ENCODE measurements around the gene ABLIM2. TPM values are rescaled to one million over a fixed set of nuclear protein-coding genes. Genes with fewer than 3 reads are reported as not detected.

ABLIM2 gene
- total RNA-seq, 4 donors from 2014 or later, result 5.9 to 20.0 (median 8.6) TPM

- TF ChIP-seq, protein P1, sequence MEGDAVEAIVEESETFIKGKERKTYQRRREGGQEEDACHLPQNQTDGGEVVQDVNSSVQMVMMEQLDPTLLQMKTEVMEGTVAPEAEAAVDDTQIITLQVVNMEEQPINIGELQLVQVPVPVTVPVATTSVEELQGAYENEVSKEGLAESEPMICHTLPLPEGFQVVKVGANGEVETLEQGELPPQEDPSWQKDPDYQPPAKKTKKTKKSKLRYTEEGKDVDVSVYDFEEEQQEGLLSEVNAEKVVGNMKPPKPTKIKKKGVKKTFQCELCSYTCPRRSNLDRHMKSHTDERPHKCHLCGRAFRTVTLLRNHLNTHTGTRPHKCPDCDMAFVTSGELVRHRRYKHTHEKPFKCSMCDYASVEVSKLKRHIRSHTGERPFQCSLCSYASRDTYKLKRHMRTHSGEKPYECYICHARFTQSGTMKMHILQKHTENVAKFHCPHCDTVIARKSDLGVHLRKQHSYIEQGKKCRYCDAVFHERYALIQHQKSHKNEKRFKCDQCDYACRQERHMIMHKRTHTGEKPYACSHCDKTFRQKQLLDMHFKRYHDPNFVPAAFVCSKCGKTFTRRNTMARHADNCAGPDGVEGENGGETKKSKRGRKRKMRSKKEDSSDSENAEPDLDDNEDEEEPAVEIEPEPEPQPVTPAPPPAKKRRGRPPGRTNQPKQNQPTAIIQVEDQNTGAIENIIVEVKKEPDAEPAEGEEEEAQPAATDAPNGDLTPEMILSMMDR (IDR thresholded peaks at IDR 0.05; ENCODE audit: low read depth), result no peak
Observed at GRCh38 chr4:8148785-8149435, 9.7 kb downstream of the ABLIM2 start.

- TF ChIP-seq, protein P1 (IDR thresholded peaks at IDR 0.05; ENCODE audit: low read depth), result no peak
Observed at GRCh38 chr4:8148159-8148558, 10.5 kb downstream of the ABLIM2 start.

DNA sequence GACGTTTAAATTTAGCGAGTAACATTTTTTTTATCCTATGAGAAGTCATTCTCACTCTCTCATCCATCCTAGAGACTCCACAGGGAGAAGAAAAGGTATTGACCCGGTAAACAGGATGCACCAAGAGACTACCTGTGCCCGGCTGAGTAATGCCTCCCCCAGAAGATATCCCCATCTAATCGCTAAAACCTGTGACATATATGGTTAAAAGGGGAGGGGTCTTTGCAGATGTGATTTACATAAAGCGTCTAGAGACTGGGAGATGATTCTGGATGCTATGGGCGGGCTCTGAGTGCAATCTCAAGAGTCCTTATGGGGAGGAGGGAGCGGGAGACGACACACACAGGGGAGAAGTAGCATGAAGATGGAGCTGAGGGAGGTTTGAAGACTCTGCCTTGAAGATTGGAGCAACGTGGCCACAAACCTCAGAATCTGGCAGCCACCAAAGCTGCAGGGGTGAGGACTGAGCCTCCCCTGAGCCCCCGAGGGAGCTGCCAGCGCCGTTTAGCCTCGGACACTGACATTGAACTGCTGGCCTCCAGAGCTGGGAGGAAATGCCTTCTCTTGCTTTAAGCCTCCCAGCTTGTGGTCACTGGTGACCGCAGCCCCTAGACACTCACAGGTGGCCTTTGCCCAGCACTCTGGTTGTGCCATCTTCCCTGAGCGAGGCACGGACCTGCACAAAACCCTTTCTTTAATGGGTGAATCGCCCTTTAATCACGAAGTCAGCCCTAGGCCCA lies 11.2 kb downstream of the ABLIM2 start:
- TF ChIP-seq, protein P1 (IDR thresholded peaks at IDR 0.05; ENCODE audit: low read depth), result no peak

- TF ChIP-seq, protein P1 (IDR thresholded peaks at IDR 0.05; ENCODE audit: low read depth), result no peak
Observed at GRCh38 chr4:8146157-8146556, 12.5 kb downstream of the ABLIM2 start.

DNA sequence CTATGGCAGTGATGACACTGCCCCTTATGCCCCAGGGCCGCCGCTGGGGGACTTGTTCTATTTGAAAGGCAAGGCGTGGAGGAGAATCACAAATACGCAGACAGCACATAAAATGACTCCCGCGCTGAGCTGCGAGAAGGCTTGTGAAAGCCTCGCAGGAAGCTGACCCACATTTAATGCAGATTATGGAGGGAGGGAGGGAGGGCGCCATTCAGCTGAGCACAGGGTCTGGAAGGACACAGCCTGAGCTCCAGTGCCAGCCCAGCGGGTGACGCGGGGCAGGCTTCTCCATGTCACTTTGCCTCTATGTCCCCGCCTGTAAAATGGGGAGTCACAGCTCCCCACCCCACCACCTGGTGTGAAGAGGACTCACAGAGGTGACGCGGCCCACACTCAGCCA lies 14.3 kb downstream of the ABLIM2 start:
- TF ChIP-seq, protein P1 (IDR thresholded peaks at IDR 0.05; ENCODE audit: low read depth), result no peak

DNA sequence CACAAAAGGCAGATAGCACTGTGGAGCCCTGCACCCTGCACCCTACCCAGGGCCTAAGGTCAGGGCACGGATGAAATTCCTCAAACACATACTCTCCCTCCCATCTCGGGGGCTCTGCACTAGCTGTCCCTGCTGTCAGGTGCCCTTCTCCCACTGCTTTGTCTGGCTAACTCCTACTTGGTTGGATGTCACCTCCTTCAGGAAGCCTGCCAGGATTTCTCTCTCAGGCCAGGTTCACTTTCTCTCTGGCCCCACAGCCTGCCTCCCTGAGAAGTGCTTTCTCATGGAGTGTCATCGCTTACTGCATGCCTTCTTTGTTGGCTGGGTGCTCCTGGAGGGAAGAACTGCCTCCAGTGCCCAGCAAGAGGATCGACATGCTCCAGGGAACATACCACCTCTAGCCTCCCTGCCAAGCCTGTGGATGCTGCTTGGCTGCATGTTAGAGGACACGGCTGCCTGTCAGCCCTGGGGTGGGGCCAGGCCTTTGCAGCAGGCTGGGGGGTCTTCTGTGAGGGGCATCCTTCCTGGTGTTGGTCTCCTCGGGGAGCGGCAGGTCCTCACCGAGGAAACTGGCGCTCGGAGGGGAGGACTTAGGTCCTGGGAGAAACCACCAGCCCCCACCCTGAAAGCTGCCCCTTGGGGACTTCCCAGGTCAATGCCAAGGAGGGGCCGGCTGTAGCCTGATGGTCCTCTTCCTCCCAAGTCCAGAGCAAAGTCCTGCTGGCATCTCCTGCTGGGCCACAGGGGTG lies 15.0 kb downstream of the ABLIM2 start:
- TF ChIP-seq, protein P1 (IDR thresholded peaks at IDR 0.05; ENCODE audit: low read depth), result no peak

GRCh38 chr4:8142556-8142955 lies 16.1 kb downstream of the ABLIM2 start:
- TF ChIP-seq, protein P1 (IDR thresholded peaks at IDR 0.05; ENCODE audit: low read depth), result no peak
